ENCODE measurements around the gene LAMC3. TPM values are rescaled to one million over a fixed set of nuclear protein-coding genes. Genes with fewer than 3 reads are reported as not detected.
A peak's percentile ranks its signal among the peaks of the same experiment; 100 is the strongest.

Gene LAMC3
- total and polyA plus RNA-seq, 9 of the 15 experiments (the other 6 are each of a cell fraction or from before 2014, with no cell fraction given) = 0.10 TPM; not detected in 8

DNA sequence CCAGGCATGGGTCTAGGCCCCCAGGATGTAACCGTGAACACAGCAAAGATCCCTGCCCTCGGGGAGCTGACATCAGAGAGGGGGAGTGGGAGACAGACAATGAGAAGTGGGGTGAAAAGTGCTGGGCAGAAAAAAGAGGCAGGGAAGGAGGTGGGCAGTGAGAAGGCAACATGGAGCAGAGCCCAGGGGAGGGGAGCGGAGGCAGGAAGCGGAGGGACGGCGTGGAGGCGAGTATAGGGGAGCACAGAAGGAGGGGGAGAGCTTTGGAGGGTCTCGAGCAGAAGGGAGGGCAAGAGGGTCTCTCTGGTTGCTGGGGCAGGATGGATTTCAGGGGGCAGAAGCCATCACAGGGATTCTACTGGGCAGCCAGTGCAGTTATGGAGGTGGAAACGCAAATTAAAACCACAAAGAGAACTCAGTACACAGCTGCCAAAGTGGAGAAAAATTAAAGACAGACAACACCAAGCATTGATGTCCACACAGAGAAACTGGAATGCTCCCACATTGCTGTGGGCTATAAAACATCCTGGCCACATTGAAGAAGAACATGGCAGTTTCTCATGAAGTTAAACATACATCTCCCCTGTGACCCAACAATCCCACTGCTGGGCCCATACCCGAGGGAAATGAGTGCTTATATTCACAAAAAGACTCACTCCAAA is 21.1 kb upstream of the LAMC3 start:
- H3K27me3 ChIP-seq (ENCODE audit: control insufficient read depth in 2 of 2, insufficient read depth in 2 of 2, low read length in 2 of 2) = peaks cover 98 to 99% of the 10 kb centered on the region in 2 experiments
- ATAC-seq (no peak), DNase-seq (ENCODE audit: extremely low read depth in 1 of 4, low spot score in 3 of 4) (peak in 2 of 4 experiments; percentile 59 to 70), FAIRE-seq (no peak)
- H3K79me2 ChIP-seq (ENCODE audit: control insufficient read depth, insufficient read depth, low read length) = no peaks in the 10 kb centered on the region
- no peaks in the 10 kb centered on the region for H3K9me3 ChIP-seq (replicated peaks; ENCODE audit: control insufficient read depth, insufficient read depth, low read depth, low read length)
- peaks cover 89% of the 10 kb centered on the region for H4K20me1 ChIP-seq (replicated peaks; ENCODE audit: control insufficient read depth, insufficient read depth, low read length)
- no peak overlapping the region for H3K4me3 ChIP-seq
- H2AFZ ChIP-seq (ENCODE audit: low read depth, low read length) = no peak overlapping the region
- intact Hi-C loops (cut with micrococcal nuclease) = no loop called here
- no TSS peak for BruUV-seq (replicated peaks)
- no peaks in the 10 kb centered on the region for H3K36me3 ChIP-seq (ENCODE audit: control insufficient read depth, insufficient read depth, low read length)
- POLR2A ChIA-PET = interaction anchor here (0.7 to 10.0 kb wide), 12 partner anchors 10 to 148 kb away, joined by 3 to 131 read pairs (median 5); no protein-coding TSS in a partner anchor
- no peak overlapping the region for H3K4me2 ChIP-seq (ENCODE audit: insufficient read depth, low read length)
- peak overlapping the region in 1 of 2 experiments; percentile 7; a peak in 1 of 4 replicates for H3K9ac ChIP-seq (ENCODE audit: insufficient read depth in 1 of 2, low read depth in 2 of 2, low read length in 2 of 2)
- in situ Hi-C loops (cut with MboI) = loop anchor here (25.0 kb wide), 1 partner anchor 276 kb away; no protein-coding TSS in a partner anchor
- H3K4me1 ChIP-seq (replicated peaks in 1 of 2; ENCODE audit: control insufficient read depth in 2 of 2, insufficient read depth in 2 of 2, low read length in 2 of 2) = peaks cover 0 to 36% of the 10 kb centered on the region in 2 experiments; a peak in 2 of 5 replicates
- H3K9me1 ChIP-seq (ENCODE audit: control insufficient read depth, insufficient read depth, low read length) = peaks cover 7% of the 10 kb centered on the region
- CTCF ChIA-PET (ENCODE audit: low intra/inter-chr PET ratio) = interaction anchor here (0.6 kb wide), 1 partner anchor 58 kb away, joined by 3 read pairs; no protein-coding TSS in a partner anchor
- WGBS (ENCODE audit: insufficient coverage, low coverage, missing lambda C conversion rate) = 5% methylated on average over 10 of the region's 10 CpGs
- H3K27ac ChIP-seq (ENCODE audit: extremely low read depth, low read depth, low read length) = no peak overlapping the region
- TF ChIP-seq HMGN3 (IDR thresholded peaks at IDR 0.05; ENCODE audit: borderline replicate concordance, extremely low read depth, insufficient read length, low read depth, low read length) = no peak
- TF ChIP-seq, protein P1, sequence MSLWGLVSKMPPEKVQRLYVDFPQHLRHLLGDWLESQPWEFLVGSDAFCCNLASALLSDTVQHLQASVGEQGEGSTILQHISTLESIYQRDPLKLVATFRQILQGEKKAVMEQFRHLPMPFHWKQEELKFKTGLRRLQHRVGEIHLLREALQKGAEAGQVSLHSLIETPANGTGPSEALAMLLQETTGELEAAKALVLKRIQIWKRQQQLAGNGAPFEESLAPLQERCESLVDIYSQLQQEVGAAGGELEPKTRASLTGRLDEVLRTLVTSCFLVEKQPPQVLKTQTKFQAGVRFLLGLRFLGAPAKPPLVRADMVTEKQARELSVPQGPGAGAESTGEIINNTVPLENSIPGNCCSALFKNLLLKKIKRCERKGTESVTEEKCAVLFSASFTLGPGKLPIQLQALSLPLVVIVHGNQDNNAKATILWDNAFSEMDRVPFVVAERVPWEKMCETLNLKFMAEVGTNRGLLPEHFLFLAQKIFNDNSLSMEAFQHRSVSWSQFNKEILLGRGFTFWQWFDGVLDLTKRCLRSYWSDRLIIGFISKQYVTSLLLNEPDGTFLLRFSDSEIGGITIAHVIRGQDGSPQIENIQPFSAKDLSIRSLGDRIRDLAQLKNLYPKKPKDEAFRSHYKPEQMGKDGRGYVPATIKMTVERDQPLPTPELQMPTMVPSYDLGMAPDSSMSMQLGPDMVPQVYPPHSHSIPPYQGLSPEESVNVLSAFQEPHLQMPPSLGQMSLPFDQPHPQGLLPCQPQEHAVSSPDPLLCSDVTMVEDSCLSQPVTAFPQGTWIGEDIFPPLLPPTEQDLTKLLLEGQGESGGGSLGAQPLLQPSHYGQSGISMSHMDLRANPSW (CRISPR knock-in tag; IDR thresholded peaks at IDR 0.05) = peak; percentile 39; the same call in 1 of the 2 replicates
- no peak for TF ChIP-seq MTA3 (IDR thresholded peaks at IDR 0.05; ENCODE audit: borderline replicate concordance)

All from K562 (cell line).